Kidney (tissue), 14 donors: Measurements from ENCODE around the gene PLB1. TPM values are rescaled to one million over a fixed set of nuclear protein-coding genes. Genes with fewer than 3 reads are reported as not detected.

Experiments used
- DNase-seq, 5 donors: peaks; one replicate each; pipeline ENCODE4 v3.0.0-alpha.2; 2013 to 2020
- FAIRE-seq: peaks from 2 replicates; lab custom pipeline; 2012; peaks lifted over from hg19 to GRCh38; lab: Jason Lieb, UNC
- H3K27ac ChIP-seq, 2 donors: one replicate each; pipeline ENCODE4 v1.7.0; 2013; ENCODE audit warnings: low read depth in 2 of 2, low read length in 2 of 2, inconsistent platforms in 1 of 2
- H3K27me3 ChIP-seq: one replicate; pipeline ENCODE4 v1.7.1; 2013; ENCODE audit warnings: low read length, inconsistent platforms; ENCODE audit not compliant: control insufficient read depth, insufficient read depth
- H3K36me3 ChIP-seq, 3 donors: one replicate each; pipeline versions ENCODE4 v1.7.0 to v1.7.1; 2013; ENCODE audit warnings: low read length in 3 of 3, control low read depth in 1 of 3, inconsistent platforms in 1 of 3; ENCODE audit not compliant: insufficient read depth in 3 of 3, control insufficient read depth in 2 of 3
- H3K4me1 ChIP-seq, 3 donors: one replicate each; pipeline versions ENCODE4 v1.7.0 to v1.7.1; 2013; ENCODE audit warnings: low read length in 3 of 3, inconsistent platforms in 1 of 3, low read depth in 1 of 3; ENCODE audit not compliant: control insufficient read depth in 2 of 3, insufficient read depth in 2 of 3
- H3K4me3 ChIP-seq, 3 donors: one replicate each; pipeline versions ENCODE4 v1.7.0 to v1.8.1; 2013; ENCODE audit warnings: low read length in 3 of 3, control low read depth in 1 of 3, inconsistent platforms in 1 of 3
- H3K9ac ChIP-seq, 3 donors: one replicate each; pipeline versions ENCODE4 v1.7.0 to v1.7.1; 2013; ENCODE audit warnings: low read length in 3 of 3, control low read depth in 1 of 3, inconsistent platforms in 1 of 3
- H3K9me3 ChIP-seq, 3 donors: one replicate each; pipeline versions ENCODE4 v1.7.0 to v1.7.1; 2013; ENCODE audit warnings: low read length in 3 of 3, control low read depth in 1 of 3, inconsistent platforms in 1 of 3; ENCODE audit not compliant: control insufficient read depth in 2 of 3, insufficient read depth in 1 of 3
- CTCF ChIP-seq: IDR thresholded peaks from 3 replicates; pipeline ENCODE4 v1.5.1; 2012; ENCODE audit warnings: mild to moderate bottlenecking, moderate library complexity, borderline replicate concordance; ENCODE audit not compliant: insufficient read depth; ENCODE audit errors: extremely low read depth
- intact Hi-C: fragments of 100-400 bp; cut with DNase I; formaldehyde crosslinking; loops from one replicate; pipeline ENCODE4 v1.11.1; 2022
- polyA plus RNA-seq: library from polyadenylated mRNA; stranded (reverse); fragments of 350-450 nt; fragmentation: Illumina TruSeq; extraction: RNeasy Lipid Tissue Mini Kit (QIAGEN cat#74804); gene quantifications from one replicate; pipeline ENCODE4 v1.2.3, GENCODE V29; 2014; ENCODE audit warnings: low read depth, low replicate concordance; ENCODE audit not compliant: insufficient read depth
- total RNA-seq: library from RNA; stranded (reverse); fragmentation: NEBNext Ultra II Directional; extraction: Animal tissue kit (Norgen Biotek cat#: 25700); gene quantifications from one replicate; pipeline ENCODE4 v1.2.1, GENCODE V29; 2021
- donor health status: control.
- donor health status: control.
- donor health status: control.
- donor health status: control.
- donor health status: control.
- donor health status: DM: yes; HTN: yes; CAD: no.
- donor health status: Normal renal cell carcinoma (clear cell type).

PLB1 gene
- total and polyA plus RNA-seq, 2 donors from 2014 or later: 0.95 to 6.8 TPM

GRCh38 chr2:28589746-28590463, 94.0 kb downstream of the PLB1 start:
- intact Hi-C loops: no loop called here
- Histone ChIP-seq H3K9ac (no peak overlapping the region), H3K4me3 (no peak overlapping the region), H3K27me3 (no peaks in the 10 kb centered on the region), H3K4me1 (peaks cover 2 to 10% (median 7%) of the 10 kb centered on the region in 3 donors), H3K9me3 (no peaks in the 10 kb centered on the region), H3K27ac (no peak overlapping the region), H3K36me3 (no peaks in the 10 kb centered on the region)
- no peak for DNase-seq
- TF ChIP-seq CTCF: no peak
- no peak for FAIRE-seq

GRCh38 chr2:28590496-28591301, 94.8 kb downstream of the PLB1 start:
- DNase-seq: peak in 1 of 5 donors; percentile 48
- no peak for TF ChIP-seq CTCF
- no peak overlapping the region for H3K9ac ChIP-seq
- peaks cover 2 to 11% (median 7%) of the 10 kb centered on the region in 3 donors for H3K4me1 ChIP-seq
- H3K4me3 ChIP-seq: no peak overlapping the region
- H3K27me3 ChIP-seq: no peaks in the 10 kb centered on the region
- no peaks in the 10 kb centered on the region for H3K9me3 ChIP-seq
- H3K36me3 ChIP-seq: no peaks in the 10 kb centered on the region
- intact Hi-C loops: no loop called here
- no peak overlapping the region for H3K27ac ChIP-seq
- no peak for FAIRE-seq

- Histone ChIP-seq H3K4me3 (no peak overlapping the region), H3K4me1 (peaks cover 2 to 11% (median 7%) of the 10 kb centered on the region in 3 donors), H3K27ac (no peak overlapping the region), H3K9me3 (no peaks in the 10 kb centered on the region), H3K9ac (no peak overlapping the region), H3K36me3 (no peaks in the 10 kb centered on the region), H3K27me3 (no peaks in the 10 kb centered on the region)
- FAIRE-seq (no peak), DNase-seq (peak in 1 of 5 donors; percentile 47)
- TF ChIP-seq CTCF: no peak
- intact Hi-C loops: no loop called here
Observed at GRCh38 chr2:28591711-28592335, 96.0 kb downstream of the PLB1 start.
